Fibroblast of skin of left biceps (primary cell): Measurements from ENCODE around the gene ENTPD7.
"Not testable (repeated sequence)": the region's sequence is repeated elsewhere in the genome, so short reads cannot be mapped to it uniquely, and the experiment has no call there.

ENCODE experiments used
- DNase-seq, 2 experiments: peaks; one replicate each; pipeline ENCODE4 v3.0.0-alpha.2; 2013; ENCODE audit warnings: low read depth in 2 of 2

Gene ENTPD7

GRCh38 chr10:99693933-99694583, 34.7 kb downstream of the ENTPD7 start:
- DNase-seq: peak; percentile 57 to 66

DNA sequence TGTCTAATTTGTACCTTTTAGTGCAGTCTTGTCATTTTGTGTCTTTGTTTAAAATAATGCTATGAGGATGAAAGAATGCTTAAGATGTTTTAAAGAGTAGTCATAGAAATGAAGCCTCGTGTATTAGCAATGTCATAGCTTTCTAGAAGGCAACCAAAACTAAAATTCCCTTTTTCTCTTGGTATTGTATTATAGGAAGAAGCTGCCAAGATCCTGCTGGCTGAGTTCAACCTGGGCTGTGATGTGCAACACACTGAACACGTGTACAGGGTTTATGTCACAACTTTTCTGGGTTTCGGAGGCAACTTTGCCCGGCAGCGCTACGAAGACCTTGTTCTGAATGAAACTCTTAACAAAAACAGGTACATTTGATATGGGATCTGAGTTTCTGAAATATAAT, 36.5 kb downstream of the ENTPD7 start:
- no peak for DNase-seq

- no peak for DNase-seq
Observed at GRCh38 chr10:99698504-99699080, 39.3 kb downstream of the ENTPD7 start.

- DNase-seq: no peak
Observed at GRCh38 chr10:99700649-99701048, 41.3 kb downstream of the ENTPD7 start.

DNA sequence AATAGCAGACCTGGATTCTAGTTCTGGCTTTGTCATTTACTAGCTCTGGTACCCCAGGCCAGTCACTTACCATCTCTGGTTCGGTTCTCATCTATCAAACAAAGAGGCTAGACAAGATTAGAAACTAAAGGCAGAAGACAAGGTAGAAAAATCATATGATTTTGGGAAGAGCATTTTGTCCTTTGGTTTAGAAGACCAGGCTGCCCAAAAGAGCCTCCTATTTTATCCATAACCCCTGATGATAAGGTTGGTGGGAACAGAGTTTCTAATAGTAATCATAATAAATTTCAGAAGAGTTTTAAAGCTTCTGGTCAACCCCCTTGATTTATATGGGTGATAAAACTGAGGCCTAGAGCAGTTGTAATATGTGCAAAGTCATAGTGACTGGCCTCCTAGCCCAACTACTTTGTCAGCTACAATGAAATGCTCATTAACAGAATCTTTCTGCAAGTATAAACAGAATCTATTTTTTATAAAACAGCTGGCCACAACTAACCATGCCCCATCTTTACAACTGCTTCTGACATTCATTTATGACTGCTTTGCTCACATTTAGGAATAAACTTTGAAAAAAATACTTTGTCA, 49.2 kb downstream of the ENTPD7 start:
- DNase-seq: no peak

- DNase-seq: no peak
Observed at GRCh38 chr10:99709480-99710229, 50.3 kb downstream of the ENTPD7 start.

- peak; percentile 17 to 44 for DNase-seq
Observed at GRCh38 chr10:99711129-99711719, 51.9 kb downstream of the ENTPD7 start.

DNA sequence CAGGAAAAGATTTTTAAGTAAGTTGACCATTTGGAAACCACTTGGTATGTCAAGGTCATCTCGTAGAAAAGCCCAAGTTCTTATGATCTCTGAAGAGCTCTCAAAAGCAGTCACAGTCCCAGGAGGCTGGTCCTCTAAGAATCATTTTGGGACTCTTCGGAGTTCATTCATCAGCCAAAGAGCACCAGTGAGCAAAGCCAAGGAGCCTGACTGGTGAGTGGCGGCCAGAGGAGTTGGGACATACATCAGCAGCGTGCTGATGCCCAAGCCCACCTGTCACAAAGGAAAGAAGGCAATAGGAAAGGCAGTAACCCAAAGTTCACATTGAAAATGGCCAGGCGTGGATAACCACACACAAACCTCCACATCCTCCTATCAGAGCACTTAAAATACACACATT, 55.1 kb downstream of the ENTPD7 start:
- no peak for DNase-seq

- DNase-seq: no peak
Observed at GRCh38 chr10:99720387-99720786, 61.1 kb downstream of the ENTPD7 start.

DNA sequence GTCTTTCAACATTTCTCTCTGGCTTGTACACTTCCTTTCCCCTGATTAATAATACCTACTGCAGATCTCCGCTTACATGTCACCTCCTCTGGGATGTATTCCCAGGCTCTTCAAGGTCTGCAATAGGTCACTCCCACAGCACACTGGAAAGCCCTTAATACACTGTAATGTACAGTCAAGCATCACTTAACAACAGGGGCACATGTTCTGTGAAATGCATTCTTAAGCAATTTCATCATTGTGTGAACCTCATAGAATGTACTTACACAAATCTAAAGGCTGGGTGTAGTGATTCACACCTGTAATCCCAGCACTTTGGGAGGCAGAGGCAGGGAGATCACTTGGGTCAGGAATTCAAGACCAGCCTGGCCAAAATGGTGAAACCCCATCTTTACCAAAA, 70.7 kb downstream of the ENTPD7 start:
- no peak for DNase-seq

DNA sequence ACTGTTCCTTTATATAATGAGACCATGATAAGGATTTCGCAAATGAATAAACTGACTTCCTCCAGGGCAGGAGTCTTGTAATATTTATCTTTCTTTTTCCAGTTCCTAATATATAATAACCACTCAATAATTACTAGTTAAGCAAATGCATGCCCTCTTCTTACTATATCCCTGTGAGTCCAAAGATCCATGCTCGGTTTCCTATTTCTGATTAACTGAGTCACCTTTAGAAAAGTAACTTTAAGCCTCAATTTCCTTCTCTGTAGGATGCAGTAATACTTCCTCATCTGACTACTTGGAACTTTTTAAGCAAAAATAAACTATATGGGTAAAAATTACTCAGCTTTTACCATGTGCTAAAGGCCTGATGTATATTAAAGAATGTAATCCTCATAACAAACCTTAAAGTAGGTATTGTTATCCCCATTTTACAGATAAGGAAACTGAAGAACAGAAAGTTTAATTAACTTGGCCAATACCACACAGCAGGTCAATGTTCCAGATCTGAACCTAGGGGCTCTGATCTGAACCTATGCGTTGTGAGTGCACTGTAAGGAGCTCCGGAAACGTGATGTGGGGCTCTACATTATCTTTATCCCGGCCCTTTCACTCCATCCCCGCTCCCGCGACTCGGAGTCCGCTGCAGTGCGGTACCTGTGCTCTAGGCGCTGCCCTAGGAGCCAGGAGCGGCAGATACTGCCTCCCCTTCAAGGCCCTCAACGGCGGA, 72.2 kb downstream of the ENTPD7 start:
- no peak for DNase-seq

- peak; percentile 84 to 89 for DNase-seq
Observed at GRCh38 chr10:99732033-99732842, 72.9 kb downstream of the ENTPD7 start, which contains the start of the genes COX15 and CUTC. Gene COX15, minus strand, starts transcription at chr10:99732127. Its CDS starts 78 bp downstream, at chr10:99732049. Gene CUTC, plus strand, starts transcription at chr10:99732234. Its CDS starts 115 bp downstream, at chr10:99732349.

- no peak for DNase-seq
Observed at GRCh38 chr10:99733366-99733765, 74.1 kb downstream of the ENTPD7 start.

GRCh38 chr10:99734111-99734510, 74.8 kb downstream of the ENTPD7 start:
- not testable (repeated sequence) for DNase-seq

DNA sequence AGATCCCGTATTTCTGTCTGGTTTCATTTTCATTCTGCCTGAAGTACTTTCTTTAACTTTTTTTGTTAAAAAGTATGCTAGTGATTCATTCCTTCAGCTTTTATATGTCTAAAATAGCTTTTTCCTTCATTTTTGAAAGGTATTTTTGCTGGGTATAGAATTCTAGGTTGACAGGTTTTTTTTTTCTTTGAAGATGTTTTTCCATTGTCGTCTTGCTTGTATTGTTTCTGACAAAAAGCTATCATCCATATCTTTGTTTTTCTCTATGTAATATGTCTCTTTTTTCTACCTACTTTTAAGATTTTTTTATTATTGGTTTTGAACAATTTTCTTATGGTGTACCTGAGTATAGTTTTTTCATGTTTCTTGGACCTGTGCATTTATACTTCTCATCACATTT, 81.0 kb downstream of the ENTPD7 start:
- no peak for DNase-seq

DNA sequence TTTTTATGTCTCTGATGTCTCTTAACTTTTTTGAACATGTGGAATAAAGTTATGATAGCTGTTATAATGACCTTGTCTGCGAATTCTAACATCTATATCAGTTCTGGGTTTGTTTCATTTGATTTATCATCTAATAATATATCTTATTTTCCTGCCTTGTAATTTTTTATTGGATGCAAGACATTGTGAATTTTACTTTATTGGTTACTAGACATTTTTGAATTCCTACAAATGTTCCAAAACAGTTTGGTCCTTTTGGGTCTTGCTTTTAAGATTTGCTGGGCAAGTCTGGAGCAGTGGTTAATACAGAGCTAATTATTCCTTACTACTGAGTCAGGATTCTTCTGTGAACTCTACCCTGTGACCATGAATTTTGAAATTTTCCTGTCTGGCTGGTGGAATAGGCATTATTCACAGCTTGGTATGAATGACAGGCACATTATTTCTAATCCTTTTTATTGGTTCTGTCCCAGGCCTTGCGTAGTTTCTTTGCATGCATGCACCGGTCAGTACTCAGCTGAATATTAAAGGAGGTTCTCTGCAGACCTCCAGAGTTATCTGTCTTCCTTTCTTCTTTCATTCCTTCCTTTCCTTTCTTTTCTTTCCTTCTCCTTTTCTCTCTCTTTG, 81.7 kb downstream of the ENTPD7 start:
- no peak for DNase-seq

- no peak for DNase-seq
Observed at GRCh38 chr10:99742254-99742653, 82.9 kb downstream of the ENTPD7 start.

DNA sequence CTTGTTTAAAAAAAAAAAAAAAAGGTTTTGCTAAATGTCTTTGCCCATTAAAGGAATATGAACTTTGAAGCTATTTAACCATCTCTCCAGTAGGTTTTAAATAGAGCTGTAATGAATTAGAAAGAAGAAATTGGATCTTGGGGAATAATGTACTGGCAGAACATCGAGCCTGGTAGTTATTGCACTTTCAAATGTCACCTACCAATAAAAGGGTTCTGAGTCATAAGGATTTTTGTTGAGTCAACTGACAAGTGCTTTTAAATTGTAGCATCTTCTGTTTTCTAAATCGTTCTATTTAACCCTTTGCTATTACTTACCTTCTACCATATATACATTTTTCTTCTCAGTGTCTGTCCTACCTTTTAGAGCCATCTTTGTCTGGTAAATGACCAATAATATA, 83.4 kb downstream of the ENTPD7 start:
- DNase-seq: no peak

DNA sequence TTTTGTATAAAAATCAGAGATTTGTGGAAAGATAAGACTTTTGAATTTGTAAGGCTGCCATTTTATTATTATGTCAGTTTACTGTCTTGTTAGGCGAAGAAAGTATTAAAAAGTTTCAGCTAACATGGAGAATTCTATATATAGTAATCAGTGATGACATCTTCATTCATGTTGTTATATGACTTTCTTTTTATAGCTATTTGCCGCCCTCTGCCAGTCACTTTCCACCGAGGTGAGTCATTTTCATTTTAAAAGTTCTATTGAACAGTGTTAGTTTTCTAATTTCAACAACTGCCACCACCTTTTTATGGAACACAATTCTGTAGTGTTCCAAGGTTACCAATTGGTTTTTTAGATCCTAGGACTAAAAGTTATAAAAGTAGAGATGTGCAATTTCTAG, 84.5 kb downstream of the ENTPD7 start:
- no peak for DNase-seq

- DNase-seq: not testable (repeated sequence)
Observed at GRCh38 chr10:99746166-99746565, 86.9 kb downstream of the ENTPD7 start.
